GM12874 (cell line): ENCODE results near the gene UQCRHL.

ENCODE experiments used
- CTCF ChIP-seq: IDR thresholded peaks from 2 replicates; pipeline ENCODE4 v1.5.1; 2011; ENCODE audit warnings: low read depth, mild to moderate bottlenecking, control low read depth, low read length, moderate library complexity; ENCODE audit not compliant: insufficient read depth

Gene UQCRHL

GRCh38 chr1:15808955-15809354, 1.5 kb upstream of the UQCRHL start:
- TF ChIP-seq CTCF: no peak

- no peak for TF ChIP-seq CTCF
These were observed 328 bp downstream of the UQCRHL start for GRCh38 chr1:15807121-15807520.

- TF ChIP-seq CTCF: no peak
These were observed 3.4 kb downstream of the UQCRHL start for GRCh38 chr1:15804060-15804459.

- TF ChIP-seq CTCF: peak; percentile 38; the same call in 1 of the 2 replicates
These were observed 4.1 kb downstream of the UQCRHL start for GRCh38 chr1:15803380-15803779.

GRCh38 chr1:15802234-15802965, 5.0 kb downstream of the UQCRHL start:
- TF ChIP-seq CTCF: no peak

- TF ChIP-seq CTCF: no peak
These were observed 7.3 kb downstream of the UQCRHL start for GRCh38 chr1:15799928-15800835.
